ENCODE results near the gene DPM2.

The DPM2 gene

GRCh38 chr9:127973169-127974000 lies 35.7 kb upstream of the DPM2 start:
- DNase-seq (ENCODE audit: low read depth), result no peak

- DNase-seq (ENCODE audit: low read depth), result no peak
Observed at GRCh38 chr9:127972236-127972871, 34.7 kb upstream of the DPM2 start.

- no peak for DNase-seq (ENCODE audit: low read depth)
Observed at GRCh38 chr9:127971357-127972235, 33.9 kb upstream of the DPM2 start.

GRCh38 chr9:127970401-127971313 lies 33.0 kb upstream of the DPM2 start:
- no peak for DNase-seq (ENCODE audit: low read depth)

- DNase-seq (ENCODE audit: low read depth), result peak; percentile 86
Observed at GRCh38 chr9:127968700-127969383, 31.2 kb upstream of the DPM2 start.

GRCh38 chr9:127968042-127968441 lies 30.4 kb upstream of the DPM2 start:
- DNase-seq (ENCODE audit: low read depth), result no peak

GRCh38 chr9:127967151-127967809 lies 29.6 kb upstream of the DPM2 start:
- no peak for DNase-seq (ENCODE audit: low read depth)

- DNase-seq (ENCODE audit: low read depth), result no peak
Observed at GRCh38 chr9:127966416-127967150, 28.9 kb upstream of the DPM2 start.

- DNase-seq (ENCODE audit: low read depth), result no peak
Observed at GRCh38 chr9:127965953-127966352, 28.3 kb upstream of the DPM2 start.

GRCh38 chr9:127963359-127964064 lies 25.9 kb upstream of the DPM2 start:
- no peak for DNase-seq (ENCODE audit: low read depth)

GRCh38 chr9:127963041-127963358 lies 25.3 kb upstream of the DPM2 start:
- no peak for DNase-seq (ENCODE audit: low read depth)

- DNase-seq (ENCODE audit: low read depth), result no peak
Observed at GRCh38 chr9:127962278-127962677, 24.6 kb upstream of the DPM2 start.

GRCh38 chr9:127961613-127962155 lies 24.0 kb upstream of the DPM2 start:
- no peak for DNase-seq (ENCODE audit: low read depth)

- no peak for DNase-seq (ENCODE audit: low read depth)
Observed at GRCh38 chr9:127961155-127961490, 23.5 kb upstream of the DPM2 start.

- no peak for DNase-seq (ENCODE audit: low read depth)
Observed at GRCh38 chr9:127960410-127961154, 22.9 kb upstream of the DPM2 start.

- DNase-seq (ENCODE audit: low read depth), result no peak
Observed at GRCh38 chr9:127959841-127960409, 22.3 kb upstream of the DPM2 start.

- DNase-seq (ENCODE audit: low read depth), result no peak
Observed at GRCh38 chr9:127959398-127959797, 21.7 kb upstream of the DPM2 start.

- DNase-seq (ENCODE audit: low read depth), result no peak
Observed at GRCh38 chr9:127958728-127959127, 21.1 kb upstream of the DPM2 start.
